CD14-positive monocyte (primary cell): Measurements from ENCODE around the gene CSNK1G1. TPM values are rescaled to one million over a fixed set of nuclear protein-coding genes. Genes with fewer than 3 reads are reported as not detected.
"Not testable (repeated sequence)": the region's sequence is repeated elsewhere in the genome, so short reads cannot be mapped to it uniquely, and the experiment has no call there.

Experiments used
- DNase-seq, 3 donors: peaks; one replicate each; pipeline ENCODE4 v3.0.0-alpha.2; 2011 to 2022
- H2AFZ ChIP-seq: 2 replicates; pipeline ENCODE4 v1.6.0; 2012; ENCODE audit warnings: mild to moderate bottlenecking, low read depth, low read length, inconsistent platforms; ENCODE audit not compliant: insufficient read depth, poor library complexity, severe bottlenecking
- H3K27ac ChIP-seq, 2 donors: 1 replicate in 1 of 2; 2 replicates in 1 of 2; pipeline ENCODE4 v1.5.1; 2012 to 2013; ENCODE audit warnings: low read length in 2 of 2, control low read depth in 1 of 2, inconsistent platforms in 1 of 2, low read depth in 1 of 2, mild to moderate bottlenecking in 1 of 2
- H3K27me3 ChIP-seq, 2 donors: one replicate each; pipeline versions ENCODE4 v1.6.0 to v1.6.1; 2011 to 2013; ENCODE audit warnings: low read length in 2 of 2; ENCODE audit not compliant: control insufficient read depth in 2 of 2, insufficient read depth in 2 of 2
- H3K36me3 ChIP-seq, 2 donors: replicated peaks in 1 of 2; 1 replicate in 1 of 2; 2 replicates in 1 of 2; pipeline versions ENCODE4 v1.5.1 to v1.6.1; 2012 to 2013; ENCODE audit warnings: low read length in 2 of 2, control low read depth in 1 of 2, inconsistent platforms in 1 of 2, mild to moderate bottlenecking in 1 of 2; ENCODE audit not compliant: insufficient read depth in 2 of 2, control insufficient read depth in 1 of 2
- H3K4me1 ChIP-seq, 2 donors: 1 replicate in 1 of 2; 2 replicates in 1 of 2; pipeline versions ENCODE4 v1.5.1 to v1.6.1; 2012 to 2013; ENCODE audit warnings: low read length in 2 of 2, control low read depth in 1 of 2, inconsistent platforms in 1 of 2, mild to moderate bottlenecking in 1 of 2, moderate library complexity in 1 of 2; ENCODE audit not compliant: insufficient read depth in 2 of 2, control insufficient read depth in 1 of 2
- H3K4me2 ChIP-seq: replicated peaks from 2 replicates; pipeline ENCODE3; 2012; ENCODE audit warnings: low read length, moderate library complexity, mild to moderate bottlenecking; ENCODE audit not compliant: poor library complexity, severe bottlenecking; ENCODE audit errors: extremely low read depth
- H3K4me3 ChIP-seq, 3 experiments: fragments of 200-600 bp in 1 of 3; sonication (generic) in 1 of 3; replicated peaks in 1 of 3; 1 replicate in 2 of 3; 2 replicates in 1 of 3; pipeline ENCODE4 v1.5.1; 2011 to 2013; ENCODE audit warnings: low read length in 3 of 3, mild to moderate bottlenecking in 3 of 3, control low read depth in 2 of 3, low read depth in 2 of 3, inconsistent platforms in 1 of 3, moderate library complexity in 1 of 3
- H3K79me2 ChIP-seq: 2 replicates; pipeline ENCODE4 v1.6.0; 2012; ENCODE audit warnings: mild to moderate bottlenecking, control low read depth, inconsistent platforms, low read length, moderate library complexity; ENCODE audit not compliant: insufficient read depth
- H3K9ac ChIP-seq: 2 replicates; pipeline ENCODE4 v1.6.0; 2017; ENCODE audit warnings: low read length, mild to moderate bottlenecking; ENCODE audit not compliant: insufficient read depth, poor library complexity, severe bottlenecking
- H3K9me3 ChIP-seq, 2 donors: replicated peaks in 1 of 2; 1 replicate in 1 of 2; 2 replicates in 1 of 2; pipeline versions ENCODE4 v1.5.1 to v1.6.1; 2012 to 2013; ENCODE audit warnings: low read length in 2 of 2, control low read depth in 1 of 2; ENCODE audit not compliant: control insufficient read depth in 1 of 2, insufficient read depth in 1 of 2
- H4K20me1 ChIP-seq: 2 replicates; pipeline ENCODE4 v1.6.0; 2012; ENCODE audit warnings: mild to moderate bottlenecking, low read length, control low read depth, moderate library complexity; ENCODE audit not compliant: insufficient read depth
- H3K27ac Mint-ChIP-seq, 7 donors: one replicate each; pipeline ENCODE4 v1.8.0; 2020; ENCODE audit warnings: mild to moderate bottlenecking in 7 of 7, mixed read lengths in 7 of 7, moderate library complexity in 6 of 7, inconsistent platforms in 2 of 7
- H3K27me3 Mint-ChIP-seq, 3 donors: one replicate each; pipeline ENCODE4 v1.8.0; 2021 to 2022; ENCODE audit warnings: low read depth in 3 of 3, mild to moderate bottlenecking in 3 of 3, mixed read lengths in 3 of 3, moderate library complexity in 3 of 3, inconsistent platforms in 1 of 3
- H3K36me3 Mint-ChIP-seq, 2 donors: one replicate each; pipeline ENCODE4 v1.8.0; 2020; ENCODE audit warnings: mixed read lengths in 2 of 2, inconsistent platforms in 1 of 2, mild to moderate bottlenecking in 1 of 2
- H3K4me1 Mint-ChIP-seq: one replicate; pipeline ENCODE4 v1.8.0; 2020; ENCODE audit warnings: mild to moderate bottlenecking, mixed read lengths
- H3K4me3 Mint-ChIP-seq, 2 donors: one replicate each; pipeline ENCODE4 v1.8.0; 2020; ENCODE audit warnings: mild to moderate bottlenecking in 2 of 2, mixed read lengths in 2 of 2, moderate library complexity in 1 of 2
- H3K9me3 Mint-ChIP-seq, 7 donors: one replicate each; pipeline ENCODE4 v1.8.0; 2020 to 2022; ENCODE audit warnings: mixed read lengths in 7 of 7, mild to moderate bottlenecking in 6 of 7, moderate library complexity in 6 of 7, inconsistent platforms in 2 of 7
- CTCF ChIP-seq: fragments of 200-600 bp; IDR thresholded peaks from one replicate; pipeline ENCODE4 v1.8.0; 2022; ENCODE audit warnings: antibody characterized with exemption, mild to moderate bottlenecking
- WGBS: methylation state at CpG from one replicate; pipeline ENCODE4 v1.1.5; 2013; ENCODE audit warnings: missing lambda C conversion rate; ENCODE audit not compliant: insufficient coverage; 5-methylcytosine and 5-hydroxymethylcytosine counted together
- intact Hi-C, 2 donors: fragments of 100-400 bp; cut with micrococcal nuclease; formaldehyde crosslinking; loops; one replicate each; pipeline versions ENCODE4 v1.15.0 to v1.15.1; 2023
- polyA plus RNA-seq, 3 donors: library from polyadenylated mRNA; depleted of rRNA in 1 of 3; unstranded in 2 of 3; stranded (reverse) in 1 of 3; fragments of 300-500 nt in 2 of 3; fragments of >200 nt in 1 of 3; fragmentation: Illumina TruSeq in 2 of 3; gene quantifications; 1 replicate in 2 of 3; 2 replicates in 1 of 3; pipeline ENCODE4 v1.2.3, GENCODE V29; 2012 to 2021

Gene CSNK1G1
- polyA plus RNA-seq, 3 donors, result 4.3 to 8.6 (median 7.7) TPM

GRCh38 chr15:64274341-64274950 is 81.5 kb downstream of the CSNK1G1 start:
- Histone ChIP-seq H3K4me3 (no peak overlapping the region), H4K20me1 (peaks cover 12% of the 10 kb centered on the region), H3K79me2 (peaks cover 11% of the 10 kb centered on the region), H3K9me3 (no peaks in the 10 kb centered on the region), H3K9ac (no peak overlapping the region), H3K27ac (peak overlapping the region in 1 of 2 donors; percentile 48), H3K4me1 (peaks cover 8 to 15% of the 10 kb centered on the region in 2 donors), H3K27me3 (no peaks in the 10 kb centered on the region), H3K36me3 (peaks cover 0 to 7% of the 10 kb centered on the region in 2 donors), H2AFZ (no peak overlapping the region), H3K4me2 (no peak overlapping the region)
- Mint-ChIP-seq H3K4me3 (no peak overlapping the region), H3K27ac (peak overlapping the region in 1 of 7 donors; percentile 32), H3K9me3 (peaks cover 0 to 2% (median 0%) of the 10 kb centered on the region in 7 donors), H3K27me3 (no peaks in the 10 kb centered on the region), H3K4me1 (peaks cover 18% of the 10 kb centered on the region), H3K36me3 (peaks cover 7 to 16% of the 10 kb centered on the region in 2 donors)
- WGBS, result 0% methylated on average over 1 of the region's 2 CpGs
- TF ChIP-seq CTCF, result no peak
- intact Hi-C loops, result no loop called here
- peak; percentile 7 to 10 (median 10) for DNase-seq

- Histone ChIP-seq H3K4me3 (no peak overlapping the region), H3K4me1 (peaks cover 4 to 7% of the 10 kb centered on the region in 2 donors), H3K27me3 (no peaks in the 10 kb centered on the region), H2AFZ (no peak overlapping the region), H4K20me1 (peaks cover 6% of the 10 kb centered on the region), H3K36me3 (peaks cover 0 to 9% of the 10 kb centered on the region in 2 donors), H3K79me2 (peaks cover 32% of the 10 kb centered on the region), H3K9me3 (peaks cover 0 to 7% of the 10 kb centered on the region in 2 donors), H3K9ac (no peak overlapping the region), H3K4me2 (no peak overlapping the region), H3K27ac (no peak overlapping the region)
- intact Hi-C loops, result no loop called here
- Mint-ChIP-seq H3K27me3 (no peaks in the 10 kb centered on the region), H3K4me1 (peaks cover 13% of the 10 kb centered on the region), H3K9me3 (peaks cover 3 to 17% (median 9%) of the 10 kb centered on the region in 7 donors), H3K4me3 (no peak overlapping the region), H3K36me3 (peaks cover 24 to 35% of the 10 kb centered on the region in 2 donors), H3K27ac (peak overlapping the region in 1 of 7 donors; percentile 67)
- WGBS, result no CpG with 5 or more reads among the region's 1 CpG
- no peak for DNase-seq
- no peak for TF ChIP-seq CTCF
Observed at GRCh38 chr15:64267331-64267973, 88.5 kb downstream of the CSNK1G1 start.

- H3K27me3 ChIP-seq, H3K27me3 Mint-ChIP-seq, H2AFZ ChIP-seq, H3K4me3 Mint-ChIP-seq, H3K4me3 ChIP-seq, H3K4me1 ChIP-seq, H4K20me1 ChIP-seq, H3K27ac ChIP-seq, H3K9ac ChIP-seq, intact Hi-C loops, H3K27ac Mint-ChIP-seq, H3K4me2 ChIP-seq, H3K9me3 ChIP-seq: not testable (repeated sequence)
- Mint-ChIP-seq H3K36me3 (peaks cover 21 to 45% of the 10 kb centered on the region in 2 donors), H3K4me1 (peaks cover 13% of the 10 kb centered on the region), H3K9me3 (peaks cover 3 to 17% (median 9%) of the 10 kb centered on the region in 7 donors)
- H3K36me3 ChIP-seq, result peaks cover 0 to 12% of the 10 kb centered on the region in 2 donors
- no CpG with 5 or more reads among the region's 1 CpG for WGBS
- peak in 1 of 3 donors; percentile 5 for DNase-seq
- peaks cover 39% of the 10 kb centered on the region for H3K79me2 ChIP-seq
Observed at GRCh38 chr15:64265188-64265587, 90.8 kb downstream of the CSNK1G1 start.
